Progenitor cell of endocrine pancreas (in vitro differentiated cells): ENCODE data around the gene FOLR2. TPM values are rescaled to one million over a fixed set of nuclear protein-coding genes. Genes with fewer than 3 reads are reported as not detected.

Experiments
- DNase-seq: peaks from one replicate; pipeline ENCODE4 v3.0.0; 2021; ENCODE audit warnings: low spot score; ENCODE audit not compliant: unreplicated experiment
- H3K27ac Mint-ChIP-seq: 2 replicates; pipeline ENCODE4 v1.8.0; 2021; ENCODE audit warnings: mild to moderate bottlenecking, moderate library complexity, mixed read lengths
- H3K27me3 Mint-ChIP-seq: 2 replicates; pipeline ENCODE4 v1.8.0; 2021; ENCODE audit warnings: mixed read lengths
- H3K36me3 Mint-ChIP-seq: 2 replicates; pipeline ENCODE4 v1.8.0; 2022; ENCODE audit warnings: mixed read lengths; ENCODE audit not compliant: insufficient read depth
- H3K4me1 Mint-ChIP-seq: 2 replicates; pipeline ENCODE4 v1.8.0; 2021; ENCODE audit warnings: low read depth, mixed read lengths
- H3K4me3 Mint-ChIP-seq: 2 replicates; pipeline ENCODE4 v1.8.0; 2021; ENCODE audit warnings: low read depth, mild to moderate bottlenecking, moderate library complexity, mixed read lengths
- H3K9me3 Mint-ChIP-seq: 2 replicates; pipeline ENCODE4 v1.8.0; 2021; ENCODE audit warnings: low read depth, mixed read lengths
- total RNA-seq: library from RNA; stranded (reverse); gene quantifications from 2 replicates; pipeline ENCODE4 v1.2.1, GENCODE V29; 2021
- TF ChIP-seq, protein P1 (sequence below): fragments of 200-600 bp; sonication (generic); IDR thresholded peaks from one replicate; pipeline ENCODE4 v1.5.0; 2021; ENCODE audit warnings: antibody characterized with exemption, mild to moderate bottlenecking; ENCODE audit not compliant: unreplicated experiment

FOLR2 gene
- total RNA-seq, 1 donor from 2014 or later = not detected

- H3K4me3 Mint-ChIP-seq = no peak overlapping the region
- peaks cover 29% of the 10 kb centered on the region for H3K36me3 Mint-ChIP-seq
- TF ChIP-seq, protein P1, sequence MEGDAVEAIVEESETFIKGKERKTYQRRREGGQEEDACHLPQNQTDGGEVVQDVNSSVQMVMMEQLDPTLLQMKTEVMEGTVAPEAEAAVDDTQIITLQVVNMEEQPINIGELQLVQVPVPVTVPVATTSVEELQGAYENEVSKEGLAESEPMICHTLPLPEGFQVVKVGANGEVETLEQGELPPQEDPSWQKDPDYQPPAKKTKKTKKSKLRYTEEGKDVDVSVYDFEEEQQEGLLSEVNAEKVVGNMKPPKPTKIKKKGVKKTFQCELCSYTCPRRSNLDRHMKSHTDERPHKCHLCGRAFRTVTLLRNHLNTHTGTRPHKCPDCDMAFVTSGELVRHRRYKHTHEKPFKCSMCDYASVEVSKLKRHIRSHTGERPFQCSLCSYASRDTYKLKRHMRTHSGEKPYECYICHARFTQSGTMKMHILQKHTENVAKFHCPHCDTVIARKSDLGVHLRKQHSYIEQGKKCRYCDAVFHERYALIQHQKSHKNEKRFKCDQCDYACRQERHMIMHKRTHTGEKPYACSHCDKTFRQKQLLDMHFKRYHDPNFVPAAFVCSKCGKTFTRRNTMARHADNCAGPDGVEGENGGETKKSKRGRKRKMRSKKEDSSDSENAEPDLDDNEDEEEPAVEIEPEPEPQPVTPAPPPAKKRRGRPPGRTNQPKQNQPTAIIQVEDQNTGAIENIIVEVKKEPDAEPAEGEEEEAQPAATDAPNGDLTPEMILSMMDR = no peak
- peaks cover 23% of the 10 kb centered on the region for H3K27me3 Mint-ChIP-seq
- no peaks in the 10 kb centered on the region for H3K9me3 Mint-ChIP-seq
- no peak for DNase-seq
- peaks cover 8% of the 10 kb centered on the region for H3K4me1 Mint-ChIP-seq
- H3K27ac Mint-ChIP-seq = no peak overlapping the region
Observed at GRCh38 chr11:72236083-72236697, 19.6 kb downstream of the FOLR2 start.

DNA sequence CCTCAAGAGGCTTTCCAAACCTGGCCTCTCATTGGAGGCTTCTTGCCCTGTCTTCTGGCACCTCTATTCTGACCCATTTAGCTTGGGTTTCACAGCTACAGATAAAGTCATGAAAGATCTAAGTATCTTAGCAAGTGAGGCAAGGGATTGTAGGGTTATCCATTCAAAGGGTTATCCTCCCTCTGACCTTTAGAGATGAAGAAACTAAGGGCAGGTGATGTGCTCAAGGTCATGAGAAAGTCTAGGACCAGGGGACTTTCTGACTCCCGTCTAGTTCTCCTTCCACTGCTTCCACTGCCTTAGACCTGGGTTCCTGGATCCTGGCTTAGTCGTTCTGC, 20.1 kb downstream of the FOLR2 start:
- peaks cover 24% of the 10 kb centered on the region for H3K36me3 Mint-ChIP-seq
- H3K27me3 Mint-ChIP-seq = peaks cover 28% of the 10 kb centered on the region
- H3K27ac Mint-ChIP-seq = no peak overlapping the region
- no peak overlapping the region for H3K4me3 Mint-ChIP-seq
- no peaks in the 10 kb centered on the region for H3K9me3 Mint-ChIP-seq
- TF ChIP-seq, protein P1 = no peak
- DNase-seq = no peak
- peaks cover 8% of the 10 kb centered on the region for H3K4me1 Mint-ChIP-seq

GRCh38 chr11:72237112-72237931, 20.7 kb downstream of the FOLR2 start:
- Mint-ChIP-seq H3K4me3 (no peak overlapping the region), H3K4me1 (peaks cover 8% of the 10 kb centered on the region), H3K27me3 (peaks cover 34% of the 10 kb centered on the region), H3K36me3 (peaks cover 25% of the 10 kb centered on the region), H3K27ac (no peak overlapping the region), H3K9me3 (no peaks in the 10 kb centered on the region)
- TF ChIP-seq, protein P1 = no peak
- DNase-seq = no peak

DNA sequence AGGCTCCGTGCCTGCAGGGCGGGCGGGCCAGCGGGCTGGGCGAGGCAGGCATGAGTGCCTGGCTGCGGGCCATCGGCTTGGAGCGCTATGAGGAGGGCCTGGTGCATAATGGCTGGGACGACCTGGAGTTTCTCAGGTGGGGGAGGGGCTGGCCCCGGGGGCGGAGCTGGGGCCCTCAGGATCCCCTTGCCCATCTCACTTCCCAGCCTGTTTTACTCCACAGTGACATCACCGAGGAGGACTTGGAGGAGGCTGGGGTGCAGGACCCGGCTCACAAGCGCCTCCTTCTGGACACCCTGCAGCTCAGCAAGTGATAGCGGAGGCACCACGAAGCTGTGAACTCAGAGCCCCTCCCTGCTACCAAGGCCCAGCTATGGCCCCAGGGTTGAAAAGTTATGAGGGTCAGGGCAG, 21.5 kb downstream of the FOLR2 start:
- TF ChIP-seq, protein P1 = peak; percentile 79
- DNase-seq = peak; percentile 64
- Mint-ChIP-seq H3K4me3 (no peak overlapping the region), H3K27ac (no peak overlapping the region), H3K4me1 (peaks cover 8% of the 10 kb centered on the region), H3K36me3 (peaks cover 24% of the 10 kb centered on the region), H3K9me3 (no peaks in the 10 kb centered on the region), H3K27me3 (peaks cover 41% of the 10 kb centered on the region)

- Mint-ChIP-seq H3K4me3 (peak overlapping the region; percentile 14), H3K4me1 (peaks cover 9% of the 10 kb centered on the region), H3K36me3 (peaks cover 21% of the 10 kb centered on the region), H3K27ac (peak overlapping the region; percentile 69), H3K27me3 (peaks cover 47% of the 10 kb centered on the region), H3K9me3 (no peaks in the 10 kb centered on the region)
- TF ChIP-seq, protein P1 = no peak
- DNase-seq = no peak
Observed at GRCh38 chr11:72238492-72239312, 22.1 kb downstream of the FOLR2 start.
